HG03196 (cell line): ENCODE data around the gene MTF1.

Source experiments
- ATAC-seq: cut with Tn5 transposase; IDR thresholded peaks from one replicate; pipeline ENCODE4 v1.9.1; 2021; ENCODE audit not compliant: unreplicated experiment

Gene MTF1

GRCh38 chr1:37831809-37832208 is 27.6 kb downstream of the MTF1 start:
- no peak for ATAC-seq

DNA sequence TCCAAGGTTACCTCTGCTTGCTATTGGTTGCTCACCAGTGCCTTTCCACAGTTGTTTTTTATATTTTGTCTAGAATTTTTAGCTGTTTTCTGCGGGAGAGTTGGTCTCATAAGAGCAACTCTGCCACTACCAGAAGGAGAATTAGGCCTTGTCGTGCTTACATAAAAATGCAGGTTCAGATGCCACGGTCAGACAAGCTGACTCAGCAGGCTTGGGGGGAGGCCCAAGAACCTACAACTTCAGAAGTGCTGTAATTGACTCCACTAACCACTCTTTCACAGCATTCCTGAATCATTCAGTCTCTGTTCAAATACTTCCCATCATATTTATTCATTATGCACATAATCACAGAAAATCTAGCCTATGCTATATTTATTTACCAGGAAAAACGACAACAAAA is 28.3 kb downstream of the MTF1 start:
- ATAC-seq, result no peak

DNA sequence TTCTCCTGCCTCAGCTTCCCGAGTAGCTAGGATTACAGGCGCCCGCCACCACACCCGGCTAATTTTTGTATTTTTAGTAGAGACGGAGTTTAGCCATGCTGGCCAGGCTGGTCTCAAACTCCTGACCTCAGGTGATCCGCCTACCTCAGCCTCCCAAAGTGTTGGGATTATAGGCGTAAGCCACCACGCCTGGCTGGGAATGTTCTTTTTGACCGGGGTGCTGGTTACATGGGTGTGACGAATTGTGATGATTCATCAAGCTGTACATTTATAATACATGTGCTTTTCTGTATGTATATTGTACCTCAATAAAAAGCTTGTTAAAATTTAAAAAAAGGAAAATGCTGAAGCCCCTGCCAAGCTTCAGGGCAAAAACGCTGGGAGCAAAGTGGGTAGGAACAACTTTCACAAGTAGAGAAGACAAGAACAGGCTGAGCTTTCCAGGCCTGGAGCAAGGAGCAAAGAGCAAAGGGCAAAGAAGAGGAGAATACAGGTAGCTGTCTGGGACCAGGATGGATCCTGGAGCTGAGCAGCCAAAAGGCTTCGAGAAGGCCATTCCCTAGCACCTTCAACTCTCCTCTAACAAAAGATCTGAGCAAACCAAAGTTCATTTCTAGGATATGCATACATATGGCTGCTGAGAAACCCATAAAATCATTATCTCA is 30.9 kb downstream of the MTF1 start:
- no peak for ATAC-seq

DNA sequence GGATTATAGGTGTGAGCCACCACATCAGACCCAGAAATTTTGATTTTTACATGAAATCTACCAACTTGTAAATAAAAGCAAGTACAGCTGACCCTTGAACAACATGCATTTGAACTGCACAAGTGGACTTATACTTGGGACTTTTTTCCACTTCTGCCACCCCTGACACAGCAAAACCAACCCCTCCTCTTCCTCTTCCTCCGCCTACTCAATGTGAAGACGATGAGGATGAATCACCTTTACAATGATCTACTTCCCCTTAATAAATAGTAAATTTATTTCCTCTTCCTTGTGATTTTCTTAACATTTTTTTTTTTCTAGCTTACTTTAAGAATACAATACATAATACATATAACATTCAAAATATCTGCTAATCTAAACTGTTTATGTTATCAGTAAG is 33.9 kb downstream of the MTF1 start:
- no peak for ATAC-seq

DNA sequence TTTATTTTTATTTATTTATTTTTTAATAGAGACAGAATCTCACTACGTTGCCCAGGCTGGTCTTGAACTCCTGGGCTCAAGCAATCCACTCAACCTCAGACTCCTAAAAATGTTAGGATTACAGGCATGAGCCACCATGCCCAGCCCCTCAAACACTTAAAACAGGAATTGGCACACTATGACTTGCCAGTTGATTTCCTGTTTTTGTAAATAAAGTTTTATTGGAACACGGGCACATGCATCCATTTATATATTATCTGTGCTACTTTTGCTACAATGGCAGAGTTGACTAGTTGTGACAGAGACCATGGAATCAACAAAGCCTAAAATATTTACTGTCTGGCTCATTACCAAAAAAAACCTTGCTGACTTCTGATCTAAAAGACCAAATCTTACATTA is 35.4 kb downstream of the MTF1 start:
- no peak for ATAC-seq

- no peak for ATAC-seq
These were observed 36.2 kb downstream of the MTF1 start for GRCh38 chr1:37822906-37823815.

GRCh38 chr1:37821481-37821880 is 37.9 kb downstream of the MTF1 start:
- ATAC-seq, result no peak

DNA sequence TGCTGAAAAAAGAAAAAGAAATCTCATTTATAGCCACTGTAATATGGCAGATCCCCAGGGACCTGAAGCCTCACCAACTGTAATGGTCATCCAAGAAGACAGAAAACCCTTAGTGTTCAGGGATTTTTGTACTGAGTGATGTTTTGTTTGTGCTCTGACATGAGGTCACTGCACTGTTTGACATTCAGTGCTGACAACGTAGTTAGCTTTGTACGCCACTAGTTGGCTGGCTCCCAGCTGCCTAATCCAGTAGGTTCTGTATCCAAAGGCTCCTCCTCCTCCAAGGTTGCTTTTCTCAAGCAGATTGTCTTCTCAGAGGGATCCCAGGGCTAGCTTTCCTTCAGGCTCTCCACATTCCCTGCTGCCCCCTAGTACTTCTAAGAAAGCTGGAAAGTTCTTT is 41.9 kb downstream of the MTF1 start:
- ATAC-seq, result no peak

- no peak for ATAC-seq
These were observed 45.1 kb downstream of the MTF1 start for GRCh38 chr1:37814252-37814651.

DNA sequence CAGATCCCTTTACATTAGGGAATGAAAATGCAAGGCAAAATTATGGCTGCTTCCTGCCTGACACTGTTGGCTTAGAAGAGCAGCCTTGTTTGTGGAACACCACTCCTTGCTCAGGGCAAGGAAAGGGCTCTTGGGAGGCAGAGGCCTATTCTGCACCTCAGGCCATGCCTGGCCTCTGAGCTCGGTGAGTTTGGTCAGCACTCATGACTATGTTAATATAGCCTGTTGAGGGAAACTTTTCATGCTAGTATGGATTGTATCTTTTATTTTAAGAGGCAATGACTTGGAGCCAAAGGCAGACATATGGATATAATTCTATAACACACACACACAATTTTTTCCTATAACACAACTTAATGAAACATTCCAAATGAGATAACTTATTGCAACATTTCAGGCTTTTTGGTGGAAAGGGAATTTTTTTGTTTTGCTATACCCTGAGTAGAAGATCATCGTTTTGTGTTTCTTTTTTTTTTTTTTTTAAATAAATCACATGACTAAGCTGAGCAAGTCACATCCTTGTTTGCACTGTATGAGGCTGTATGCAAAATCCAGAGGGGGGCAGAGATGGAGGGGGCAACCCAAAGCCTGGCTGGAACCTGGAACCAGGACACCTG is 45.8 kb downstream of the MTF1 start:
- ATAC-seq, result no peak

DNA sequence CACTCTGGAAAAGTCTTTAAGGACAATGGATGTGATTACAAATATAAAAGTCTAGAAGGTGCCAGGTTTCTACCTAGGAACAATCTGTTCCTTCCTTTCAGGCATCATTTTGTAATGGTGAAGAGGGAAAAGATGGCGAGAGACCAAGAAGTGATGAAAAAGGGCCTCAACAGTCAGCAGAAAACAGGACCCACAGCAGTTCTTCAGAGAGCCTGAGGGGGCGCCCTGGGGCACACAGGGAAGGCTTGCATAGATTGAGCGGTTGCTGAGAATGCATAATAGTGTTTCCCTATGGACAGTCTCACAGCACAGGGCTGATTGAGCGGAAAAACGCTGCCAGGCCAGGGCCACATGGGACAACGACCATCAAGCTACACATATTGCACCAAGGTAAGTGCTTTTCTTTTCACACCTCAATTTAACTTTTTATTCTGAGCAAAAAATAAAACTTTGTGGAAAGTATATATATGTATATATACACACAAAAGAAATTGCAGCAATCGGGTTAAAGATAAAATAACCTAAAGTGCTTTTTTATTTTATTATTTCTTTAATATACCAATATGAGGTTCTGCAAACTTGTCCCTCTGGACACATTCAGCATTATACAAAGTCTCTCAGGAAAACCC is 48.3 kb downstream of the MTF1 start:
- ATAC-seq, result no peak

DNA sequence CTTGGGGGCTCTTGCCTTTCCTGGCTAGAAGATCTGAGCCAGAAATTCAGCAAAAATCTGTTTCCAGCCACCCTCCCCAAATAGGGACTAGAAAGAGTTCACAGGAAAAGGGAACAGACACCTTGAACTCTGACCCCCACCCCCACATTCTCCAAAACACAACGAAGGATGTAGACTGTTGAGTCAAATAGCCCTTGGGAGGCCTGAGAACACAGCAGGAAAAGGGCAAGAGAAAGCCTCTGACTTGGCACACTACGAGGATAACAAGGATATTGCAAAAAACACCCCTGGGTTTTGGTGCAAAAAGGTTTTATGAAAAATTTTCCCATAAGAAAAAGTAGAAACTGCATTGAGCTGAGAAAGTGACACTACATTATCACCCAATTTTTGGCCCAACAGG is 49.5 kb downstream of the MTF1 start:
- ATAC-seq, result no peak

DNA sequence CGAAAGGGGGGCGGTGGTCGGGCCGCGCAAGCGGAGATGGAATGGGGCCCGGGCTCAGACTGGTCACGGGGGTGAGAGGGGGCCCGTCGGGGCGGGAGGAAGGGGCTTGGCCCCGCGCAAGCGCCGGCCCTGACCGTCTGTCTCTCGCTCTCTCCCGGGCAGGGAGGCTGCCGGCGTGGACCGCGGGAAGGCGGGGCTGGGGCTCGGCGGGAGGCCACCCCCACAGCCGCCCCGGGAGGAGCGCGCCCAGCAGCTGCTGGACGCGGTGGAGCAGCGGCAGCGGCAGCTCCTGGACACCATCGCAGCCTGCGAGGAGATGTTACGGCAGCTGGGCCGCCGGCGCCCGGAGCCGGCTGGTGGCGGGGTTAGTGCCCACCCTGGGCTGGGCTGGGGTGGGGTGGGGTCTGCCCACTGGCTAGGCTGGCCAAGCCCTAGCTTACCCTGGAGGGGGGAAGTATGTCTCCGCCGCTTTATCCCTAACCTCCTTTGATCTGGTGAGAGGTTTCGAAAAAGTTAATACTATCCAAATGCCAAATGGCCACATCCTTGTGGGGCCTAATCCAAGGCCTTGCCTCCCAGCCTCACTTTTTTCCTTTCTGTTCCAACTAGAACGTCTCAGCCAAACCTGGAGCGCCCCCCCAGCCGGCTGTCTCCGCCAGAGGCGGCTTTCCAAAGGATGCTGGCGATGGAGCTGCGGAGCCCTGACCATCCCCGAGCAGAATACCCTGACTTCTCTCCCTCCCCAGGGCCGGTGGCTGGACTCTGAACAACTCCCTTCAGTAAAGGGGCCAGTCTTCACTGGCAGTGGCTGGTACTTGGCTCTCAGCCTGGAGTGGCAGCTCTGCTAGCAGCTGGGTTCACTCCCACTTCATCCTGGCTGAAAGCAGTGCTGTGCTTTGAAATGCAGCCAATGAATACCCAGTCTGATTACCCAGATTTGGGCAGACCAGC is 50.7 kb downstream of the MTF1 start:
- ATAC-seq, result peak; percentile 25

DNA sequence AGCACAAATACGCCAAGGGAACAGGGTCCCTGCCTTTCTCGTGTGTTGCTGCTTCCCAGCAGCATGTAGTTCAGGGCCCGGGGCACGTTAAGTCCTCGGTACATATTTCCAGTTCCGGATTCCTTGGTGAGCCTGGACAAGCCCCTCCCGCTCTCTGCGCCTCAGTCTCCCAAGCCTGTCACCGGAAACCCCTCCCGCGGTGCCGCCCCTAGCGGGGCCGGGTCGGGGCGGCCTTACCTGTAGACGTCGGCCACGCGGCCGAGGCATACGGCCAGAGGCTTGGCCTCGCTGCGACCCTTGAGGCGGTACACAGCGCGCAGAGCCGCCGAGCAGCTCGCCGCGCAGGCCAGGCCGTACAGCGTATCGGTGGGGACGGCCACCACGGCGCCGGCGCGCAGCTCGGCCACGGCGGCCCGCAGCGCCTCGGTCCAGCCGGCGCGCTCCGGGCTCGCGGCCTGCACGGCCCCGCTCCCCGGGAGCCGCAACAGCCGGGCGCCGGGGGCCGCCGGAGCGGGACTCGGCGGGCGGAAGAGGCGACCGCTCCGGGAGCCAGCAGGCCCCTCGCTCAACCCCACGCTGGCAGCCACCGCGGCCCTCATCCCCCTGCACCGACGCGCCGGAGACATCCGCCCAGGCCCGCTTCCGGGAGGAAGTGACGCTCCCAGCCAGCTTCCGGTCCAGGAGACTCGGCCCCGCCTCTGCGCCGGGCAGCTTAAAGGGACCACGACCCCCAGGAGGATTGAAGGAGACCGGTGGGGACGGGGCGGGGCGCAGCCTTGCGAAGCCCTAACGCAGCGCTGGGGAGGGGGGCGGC is 51.6 kb downstream of the MTF1 start, which contains the start of the genes C1orf122 and YRDC:
TSS of gene C1orf122 (plus strand) at position 236 of the 814 bp plus-strand sequence. CDS start 615 bp downstream, outside the sequence.
TSS of gene YRDC (minus strand) at position 654 of the 814 bp plus-strand sequence. CDS start at position 626, 28 bp downstream.
- peak; percentile 83 for ATAC-seq

GRCh38 chr1:37807220-37807554 is 52.2 kb downstream of the MTF1 start:
- no peak for ATAC-seq

- no peak for ATAC-seq
These were observed 57.0 kb downstream of the MTF1 start for GRCh38 chr1:37802439-37802838.

DNA sequence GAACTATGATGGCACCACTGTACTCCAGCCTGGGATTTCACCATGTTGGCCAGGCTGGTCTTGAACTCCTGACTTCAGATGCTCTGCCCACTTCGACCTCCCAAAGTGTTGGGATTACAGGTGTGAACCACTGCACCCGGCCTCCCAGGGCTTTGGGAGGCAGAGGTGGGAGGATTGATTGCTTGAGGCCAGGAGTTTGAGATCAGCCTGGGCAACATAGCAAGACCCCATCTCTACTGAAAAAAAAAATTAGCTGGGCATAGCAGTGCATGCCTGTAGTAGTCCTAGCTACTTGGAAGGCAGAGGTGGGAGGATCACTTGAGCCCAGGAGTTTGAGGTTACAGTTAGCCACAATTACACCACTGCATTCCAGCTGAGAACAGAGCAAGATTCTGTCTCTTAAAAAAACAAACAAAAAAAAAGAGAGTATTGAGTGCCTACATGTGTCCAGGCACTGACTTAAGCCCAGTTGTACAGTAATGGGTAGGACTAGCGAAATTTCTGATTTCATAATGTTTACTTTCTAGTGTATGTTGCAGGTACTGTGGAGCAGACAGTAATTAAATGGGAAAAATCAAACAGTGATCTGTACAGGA is 61.5 kb downstream of the MTF1 start:
- no peak for ATAC-seq

- no peak for ATAC-seq
These were observed 63.9 kb downstream of the MTF1 start for GRCh38 chr1:37795340-37796125.
